AG20443 (cell line): ENCODE data around the gene POP5.
"Not testable (repeated sequence)": the region's sequence is repeated elsewhere in the genome, so short reads cannot be mapped to it uniquely, and the experiment has no call there.

Source experiments
- DNase-seq: peaks from one replicate; pipeline ENCODE4 v3.0.0; 2012; ENCODE audit warnings: low spot score, mixed read lengths

Gene POP5, protein sequence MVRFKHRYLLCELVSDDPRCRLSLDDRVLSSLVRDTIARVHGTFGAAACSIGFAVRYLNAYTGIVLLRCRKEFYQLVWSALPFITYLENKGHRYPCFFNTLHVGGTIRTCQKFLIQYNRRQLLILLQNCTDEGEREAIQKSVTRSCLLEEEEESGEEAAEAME

DNA sequence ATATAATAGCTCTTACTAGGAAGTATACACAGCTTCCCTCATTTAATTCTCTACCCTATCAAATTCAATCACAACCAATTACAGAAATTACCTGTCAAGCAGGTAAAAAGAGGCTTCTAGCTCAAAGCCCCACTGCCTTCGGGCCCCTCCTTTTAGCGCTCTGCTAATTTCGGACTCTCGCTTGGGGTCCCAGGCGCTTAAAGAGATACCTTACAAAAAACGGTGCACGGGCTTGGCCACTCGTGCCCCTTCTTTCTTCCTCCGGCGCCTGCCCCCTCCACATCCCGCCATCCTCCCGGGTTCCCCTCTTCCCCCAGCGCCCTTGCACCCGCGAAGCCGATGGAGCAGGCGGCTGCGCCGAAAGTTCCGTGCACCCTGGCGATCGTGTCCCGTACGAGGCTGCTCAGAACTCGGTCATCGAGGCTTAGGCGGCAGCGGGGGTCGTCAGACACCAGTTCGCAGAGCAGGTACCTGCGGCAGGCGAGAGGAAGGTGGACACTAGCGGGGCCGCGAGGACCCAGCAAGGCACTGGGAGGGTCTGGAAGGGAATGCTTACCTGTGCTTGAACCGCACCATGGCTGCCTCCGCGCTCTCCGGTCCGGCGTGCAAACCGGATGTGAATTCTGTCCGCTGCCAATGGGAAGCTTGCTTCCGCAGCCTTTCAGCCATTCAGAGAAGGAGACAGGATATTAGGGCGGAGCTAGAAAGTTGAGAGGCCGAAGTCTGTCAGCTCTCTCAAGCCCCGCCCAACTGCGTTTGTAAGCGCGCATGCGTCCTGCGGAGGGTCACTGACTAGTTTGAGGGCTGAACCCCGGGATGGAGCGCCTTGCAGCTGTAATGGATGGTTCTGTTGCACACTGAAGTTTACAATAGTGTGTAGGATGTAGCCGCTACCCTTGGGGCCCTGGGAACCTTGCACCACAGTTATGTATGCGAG is at the start of gene POP5:
TSS of gene POP5 (minus strand) at position 616 of the 937 bp plus-strand sequence. CDS start at position 576, 40 bp downstream.
- peak; percentile 97 for DNase-seq

DNA sequence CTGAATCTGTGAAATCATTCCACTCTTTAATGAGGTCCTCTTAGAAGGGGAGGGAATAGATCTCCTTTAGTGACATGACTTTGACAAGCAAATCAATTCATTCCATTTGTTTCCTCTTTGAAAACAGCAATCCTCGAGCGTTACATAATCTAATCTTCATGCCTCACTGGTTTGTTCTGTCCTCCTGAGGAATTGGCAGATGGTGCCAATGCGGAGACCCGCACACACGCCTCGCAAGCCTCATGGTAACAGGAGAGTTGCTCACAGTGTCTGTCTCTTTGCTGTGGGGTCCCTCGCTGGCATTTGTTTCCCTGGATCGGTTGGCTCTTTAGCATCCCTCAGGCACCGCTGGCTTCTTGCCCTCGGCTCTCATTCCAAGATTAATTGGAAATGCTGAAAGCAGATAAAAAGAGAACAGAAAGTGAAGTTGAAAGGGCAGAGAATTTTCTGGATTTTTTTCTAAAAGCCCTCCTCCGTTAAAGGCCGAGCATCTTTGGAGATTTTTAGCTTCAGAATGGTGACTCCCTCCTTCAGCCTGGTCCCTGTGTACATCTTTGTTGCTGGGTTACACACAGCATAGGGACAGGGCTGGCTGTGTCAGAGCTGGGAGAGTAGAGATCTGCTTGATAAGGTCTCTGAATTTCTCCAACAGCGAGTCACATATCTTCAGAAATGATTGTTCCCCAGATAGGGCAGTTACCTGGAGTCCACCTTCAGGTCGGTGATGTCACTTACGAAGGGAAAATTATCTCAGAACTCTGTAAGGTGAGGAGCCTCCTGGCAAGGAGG is 49.1 kb upstream of the POP5 start:
- DNase-seq: no peak

DNA sequence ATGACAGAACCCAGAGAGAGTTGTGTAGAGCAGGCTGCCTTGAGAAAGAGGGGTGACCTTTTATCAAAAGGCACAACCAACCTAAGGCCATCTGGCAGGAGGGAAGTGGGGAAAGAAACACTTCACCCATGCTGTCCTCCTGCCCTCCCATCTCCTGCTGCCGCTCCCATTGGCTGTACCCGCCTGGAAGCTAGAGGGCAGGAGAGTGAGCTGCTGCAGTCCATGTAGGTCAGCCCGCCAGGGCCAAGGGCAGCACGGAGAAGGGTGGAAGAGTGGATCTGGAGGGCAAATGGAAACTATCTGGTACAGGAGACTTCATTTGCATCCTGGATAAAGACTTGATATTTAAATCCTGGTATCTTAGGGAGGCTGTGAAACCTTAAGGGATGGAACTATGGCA is 47.7 kb upstream of the POP5 start:
- no peak for DNase-seq

DNA sequence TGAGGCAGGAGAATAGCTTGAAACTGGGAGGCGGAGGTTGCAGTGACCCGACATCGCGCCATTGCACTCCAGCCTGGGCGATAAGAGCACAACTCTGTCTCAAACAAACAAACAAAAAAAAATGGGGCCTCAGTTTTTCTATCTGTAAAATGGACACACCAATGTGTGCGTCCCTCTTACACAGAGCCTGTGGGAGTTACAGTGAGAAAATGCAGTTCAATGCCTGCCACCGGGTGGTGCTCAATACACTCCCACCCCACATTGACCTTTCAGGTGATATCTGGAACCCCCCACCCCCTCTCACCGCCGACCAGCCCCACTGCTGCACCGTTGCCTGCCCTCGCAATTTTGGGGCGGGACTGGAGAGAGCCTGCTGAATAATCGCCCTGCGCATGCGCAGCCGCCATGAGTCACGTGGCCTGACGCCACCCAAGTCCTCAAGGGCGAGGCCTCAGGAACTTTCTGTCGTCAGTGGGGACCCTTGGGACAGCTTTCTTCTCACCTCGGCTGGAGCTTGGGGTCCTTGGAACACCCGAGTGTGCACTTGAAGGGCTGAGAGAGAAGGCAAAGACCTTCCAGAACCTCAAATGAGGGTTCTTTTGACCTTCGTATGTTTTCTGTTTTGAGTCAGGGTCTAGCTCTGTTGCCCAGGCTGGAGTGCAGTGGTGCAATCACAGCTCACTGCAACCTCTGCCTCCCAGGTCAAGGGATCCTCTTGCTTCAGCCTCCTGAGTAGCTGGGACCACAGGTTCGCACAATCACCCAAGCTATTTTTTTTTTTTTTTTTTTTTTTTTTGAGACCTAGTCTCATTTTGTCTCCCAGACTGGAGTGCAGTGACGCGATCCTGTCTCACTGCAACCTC is 44.6 kb upstream of the POP5 start:
- no peak for DNase-seq

DNA sequence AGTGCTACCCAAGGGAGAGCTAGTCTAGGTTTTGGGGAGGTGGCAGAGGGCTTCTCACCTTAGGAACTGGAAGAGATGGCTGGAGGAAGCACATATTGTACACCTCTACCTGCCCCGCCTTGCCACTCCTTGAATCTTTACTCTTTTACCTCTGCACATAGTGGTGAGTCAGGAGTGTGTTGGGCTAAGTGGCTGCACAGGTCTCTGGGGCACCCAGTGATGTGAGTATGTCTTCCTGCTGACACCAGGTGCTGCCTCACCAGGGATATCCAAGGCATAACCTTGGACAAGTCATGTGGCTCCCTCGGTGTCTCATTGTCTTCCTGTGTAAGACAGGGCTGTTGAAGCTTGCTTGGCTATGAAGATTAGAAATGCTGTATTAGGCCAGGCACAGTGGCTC is 39.4 kb upstream of the POP5 start:
- no peak for DNase-seq

DNA sequence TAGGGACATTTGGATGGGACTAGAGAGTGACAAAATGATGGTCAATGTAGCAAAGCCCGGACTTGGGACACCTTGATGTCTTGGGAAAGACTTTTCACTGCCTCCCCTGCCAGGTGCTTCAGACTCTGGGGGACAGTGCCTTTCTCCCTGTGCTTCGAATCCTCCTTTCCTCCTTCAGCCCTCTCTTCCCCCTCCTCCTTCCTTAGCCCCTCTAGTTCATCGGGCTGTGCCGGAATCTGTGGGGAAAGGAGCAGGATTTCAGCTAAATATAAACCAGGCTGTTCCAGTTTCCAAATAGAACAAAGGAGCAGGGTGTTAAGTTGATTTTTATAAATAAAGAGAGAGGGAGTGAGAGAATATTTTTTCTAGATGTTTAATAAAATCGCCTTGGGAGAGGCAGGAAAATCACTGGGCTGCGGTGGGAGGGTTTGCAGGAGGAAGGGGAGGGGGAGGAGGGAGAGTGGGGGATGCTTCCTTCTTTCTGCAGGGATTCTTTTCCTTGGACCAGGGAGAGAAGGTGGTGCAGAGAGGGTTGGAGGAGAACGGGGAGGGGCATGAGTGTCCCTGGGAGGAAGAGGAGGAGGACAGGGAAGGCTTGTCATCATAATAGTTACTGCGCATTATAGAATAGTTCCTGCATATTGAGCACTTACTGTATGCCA is 37.9 kb upstream of the POP5 start:
- DNase-seq: no peak

DNA sequence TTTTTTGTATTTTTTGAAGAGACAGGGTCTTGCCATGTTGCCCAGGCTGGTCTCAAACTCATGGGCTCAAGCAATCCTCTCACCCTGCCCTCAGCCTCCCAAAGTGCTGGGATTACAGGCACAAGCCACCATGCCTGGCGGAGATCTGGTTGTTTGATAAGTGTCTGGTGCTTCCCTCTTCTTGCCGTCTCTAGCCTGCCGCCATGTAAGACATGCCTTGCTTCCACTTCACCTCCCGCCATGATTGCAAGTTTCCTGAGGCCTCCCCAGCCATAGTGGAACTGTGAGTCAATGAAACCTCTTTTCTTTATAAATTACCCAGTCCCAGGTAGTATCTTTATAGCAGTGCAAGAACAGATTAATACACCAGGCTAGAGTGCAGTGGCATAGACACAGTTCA is 36.6 kb upstream of the POP5 start:
- DNase-seq: not testable (repeated sequence)

DNA sequence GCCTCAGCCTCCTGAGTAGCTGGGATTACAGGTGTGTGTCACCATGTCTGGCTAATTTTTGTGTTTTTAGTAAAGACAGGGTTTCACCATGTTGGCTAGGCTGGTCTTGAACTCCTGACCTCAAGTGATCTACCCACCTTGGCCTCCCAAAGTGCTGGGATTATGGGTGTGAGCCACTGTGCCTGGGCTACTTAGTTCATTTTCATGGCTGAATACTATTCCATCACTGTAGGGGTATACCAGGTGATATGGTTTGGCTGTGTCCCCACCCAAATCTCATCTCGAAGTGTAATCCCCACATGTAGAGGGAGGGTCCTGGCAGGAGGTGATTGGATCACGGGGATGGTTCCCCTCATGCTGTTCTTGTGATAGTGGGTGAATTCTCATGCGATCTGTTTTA is 36.0 kb upstream of the POP5 start:
- not testable (repeated sequence) for DNase-seq

DNA sequence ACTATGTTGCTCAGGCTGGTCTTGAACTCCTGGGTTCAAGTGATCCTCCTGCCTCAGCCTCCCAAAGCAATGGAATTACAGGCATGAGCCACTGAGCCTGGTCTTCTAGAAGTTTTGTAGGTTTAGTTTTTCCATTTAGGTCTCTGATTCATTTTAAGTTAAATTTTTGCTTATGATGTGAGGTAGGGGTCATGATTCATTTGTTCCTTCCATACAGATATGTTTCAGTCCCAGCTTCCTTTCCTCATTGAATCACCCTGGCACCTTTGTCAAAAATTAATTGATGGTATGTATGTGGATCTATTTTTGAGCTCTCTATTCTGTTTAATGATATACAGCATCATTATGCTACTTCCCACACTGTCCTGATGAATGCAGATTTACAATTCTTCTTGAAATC is 33.6 kb upstream of the POP5 start:
- DNase-seq: no peak

DNA sequence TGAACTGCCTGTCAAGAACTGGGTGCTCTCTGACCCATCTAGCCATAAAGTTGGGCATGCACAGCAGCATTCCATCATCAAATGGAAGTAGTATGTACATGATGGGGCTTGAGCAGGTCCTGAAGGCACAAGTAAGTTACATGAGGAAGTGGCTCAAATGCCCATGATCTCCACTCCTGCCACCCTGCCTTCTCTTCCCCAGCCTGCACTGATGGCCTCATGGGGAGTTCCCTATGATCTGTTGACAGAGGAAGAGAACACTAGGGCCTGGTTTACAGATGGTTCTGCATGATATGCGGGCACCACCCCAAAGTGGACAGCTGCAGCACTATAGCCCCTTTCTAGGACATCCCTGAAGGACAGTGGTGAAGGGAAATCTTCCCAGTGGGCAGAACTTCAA is 30.3 kb upstream of the POP5 start:
- DNase-seq: not testable (repeated sequence)

DNA sequence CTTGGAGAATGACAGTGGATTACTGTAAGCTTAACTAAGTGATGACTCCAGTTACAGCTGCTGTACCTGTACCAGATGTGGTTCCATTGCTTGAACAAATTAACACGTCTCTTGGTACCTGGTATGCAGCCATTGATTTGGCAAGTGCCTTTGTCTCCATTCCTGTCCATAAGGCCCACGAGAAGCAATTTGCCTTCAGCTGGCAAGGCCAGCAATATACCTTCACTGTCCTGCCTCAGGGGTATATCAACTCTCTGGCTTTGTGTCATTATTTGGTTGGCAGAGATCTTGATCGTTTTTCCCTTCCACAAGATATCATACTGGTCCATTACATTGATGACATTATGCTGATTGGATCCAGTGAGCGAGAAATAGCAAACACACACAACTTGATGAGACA is 29.4 kb upstream of the POP5 start:
- DNase-seq: no peak

DNA sequence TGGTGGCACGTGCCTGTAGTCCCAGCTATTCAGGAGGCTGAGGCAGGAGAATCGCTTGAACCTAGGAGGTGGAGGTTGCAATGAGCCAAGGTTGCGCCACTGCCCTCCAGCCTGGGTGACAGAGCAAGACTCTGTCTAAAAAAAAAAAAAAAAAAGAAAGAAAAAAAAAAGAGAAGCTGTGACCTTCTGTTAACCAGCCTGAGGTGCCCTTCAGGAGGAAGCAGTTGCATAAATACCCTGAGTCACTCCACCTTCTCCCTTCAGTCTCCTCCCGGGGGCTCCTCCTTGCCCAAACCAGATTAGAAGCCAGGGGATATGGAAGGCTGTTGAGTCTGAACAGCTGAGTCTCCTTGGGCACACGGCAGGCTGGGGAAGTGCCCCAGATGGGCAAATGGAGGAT is 21.2 kb upstream of the POP5 start:
- DNase-seq: not testable (repeated sequence)

DNA sequence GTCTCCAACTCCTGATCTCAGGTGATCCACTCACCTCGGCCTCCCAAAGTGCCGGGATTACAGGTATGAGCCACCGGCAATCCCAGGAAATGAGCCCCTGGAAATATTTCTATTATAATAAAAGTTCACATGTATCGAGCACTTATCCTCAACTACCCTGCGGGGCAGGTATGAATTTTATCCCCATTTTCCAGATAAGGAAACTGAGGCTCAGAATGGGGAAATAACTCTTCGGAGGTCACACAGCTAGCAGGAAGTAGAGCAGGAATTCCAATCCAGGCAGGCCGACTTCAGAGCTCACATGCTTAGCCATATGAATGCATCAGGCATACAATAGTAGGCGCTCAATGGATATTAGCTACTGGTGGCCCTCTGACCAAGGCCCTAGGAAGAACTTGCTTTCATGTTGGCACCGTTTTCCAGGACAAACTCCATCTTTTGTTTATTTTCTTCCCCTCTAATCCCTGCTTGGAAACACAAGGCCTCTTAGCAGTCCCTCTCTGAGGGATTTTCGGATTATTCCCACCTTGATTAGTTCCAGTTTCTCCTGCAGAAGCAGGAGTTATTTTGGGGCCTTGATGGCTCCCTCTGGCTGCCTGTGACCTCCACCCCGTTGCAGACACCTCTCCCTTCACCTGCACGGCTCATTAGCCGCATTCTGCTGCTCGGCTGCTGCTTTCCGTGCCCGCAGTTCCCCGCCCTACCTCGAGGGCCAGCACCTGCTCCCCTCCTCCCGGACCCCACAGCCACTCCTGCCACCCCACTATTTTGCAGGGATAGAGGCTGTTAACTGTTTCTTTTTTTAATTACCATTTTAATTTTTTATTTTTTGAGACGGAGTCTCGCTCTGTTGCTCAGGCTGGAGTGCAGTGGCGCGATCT is 18.7 kb upstream of the POP5 start:
- no peak for DNase-seq

DNA sequence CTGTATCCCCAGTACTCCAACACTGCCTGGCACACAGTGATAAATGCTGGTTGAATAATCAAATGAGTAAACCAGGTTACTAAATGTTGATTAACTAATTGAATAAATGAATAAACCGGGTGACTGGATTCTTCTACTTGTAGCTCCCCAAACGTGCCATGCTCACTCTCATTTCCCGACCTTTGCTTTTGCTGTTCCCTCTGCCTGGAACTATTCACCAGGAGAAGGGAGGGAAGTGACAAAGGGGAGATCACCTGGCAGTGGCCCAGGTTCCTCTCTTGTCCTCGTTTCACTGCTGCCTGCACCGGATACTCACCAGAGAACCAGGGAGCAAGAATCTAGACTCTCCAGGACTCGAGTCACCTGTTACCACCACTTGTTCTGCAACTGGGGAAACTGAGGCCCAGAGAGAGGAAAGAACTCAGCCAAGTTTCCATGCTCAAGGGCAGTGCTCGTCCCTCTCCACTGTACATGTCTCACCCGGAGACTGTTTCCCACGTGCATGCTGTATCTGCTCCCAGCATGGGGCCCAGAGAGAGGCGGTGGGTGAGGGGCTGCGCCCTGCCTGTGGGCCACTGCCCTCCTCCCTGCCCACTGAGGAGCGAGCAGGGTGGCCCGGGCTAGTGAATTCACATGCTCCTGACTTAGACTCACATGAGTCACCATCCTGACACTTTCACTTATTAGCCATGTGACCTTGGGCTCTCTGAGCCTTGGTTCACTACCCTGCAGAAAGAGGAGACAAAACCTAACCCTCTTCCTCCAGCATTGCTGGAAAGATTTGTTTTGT is 17.7 kb upstream of the POP5 start:
- DNase-seq: peak; percentile 79

DNA sequence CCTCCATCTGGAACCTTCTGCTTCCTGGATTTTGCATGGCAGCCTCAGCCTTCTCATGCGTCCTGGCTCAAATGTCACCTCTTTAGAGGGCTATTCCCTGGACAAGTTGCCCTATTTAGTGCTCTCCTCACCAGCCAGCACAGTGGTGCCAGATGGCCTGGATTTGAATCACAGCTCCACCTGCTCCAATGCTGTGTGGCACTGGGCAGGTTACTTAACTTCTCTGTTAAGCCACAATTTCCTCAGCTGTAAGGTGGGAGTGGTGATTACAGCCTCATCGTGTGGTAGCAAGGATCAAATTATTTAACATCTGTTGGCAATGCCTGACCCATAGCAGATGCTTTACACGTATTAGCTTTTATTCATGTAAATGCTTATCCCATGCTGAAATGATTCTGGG is 16.7 kb upstream of the POP5 start:
- DNase-seq: no peak

DNA sequence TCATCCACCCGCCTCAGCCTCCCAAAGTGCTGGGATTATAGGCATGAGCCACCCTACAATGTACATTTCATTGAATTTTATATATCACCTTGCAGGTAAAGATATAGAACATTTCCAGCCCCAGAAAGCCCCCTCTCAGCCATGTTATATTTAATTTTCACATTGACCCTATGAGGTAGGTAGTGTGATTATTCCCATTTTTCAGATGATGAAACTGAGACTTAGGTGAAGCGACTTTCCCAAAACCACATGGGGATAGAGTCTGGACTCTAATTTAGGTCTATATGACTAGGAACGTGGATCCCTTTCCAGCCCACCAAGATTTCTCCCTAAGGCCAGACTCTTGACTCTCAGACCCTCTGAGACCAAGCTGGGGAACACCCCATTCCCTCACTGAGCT is 15.7 kb upstream of the POP5 start:
- DNase-seq: no peak

DNA sequence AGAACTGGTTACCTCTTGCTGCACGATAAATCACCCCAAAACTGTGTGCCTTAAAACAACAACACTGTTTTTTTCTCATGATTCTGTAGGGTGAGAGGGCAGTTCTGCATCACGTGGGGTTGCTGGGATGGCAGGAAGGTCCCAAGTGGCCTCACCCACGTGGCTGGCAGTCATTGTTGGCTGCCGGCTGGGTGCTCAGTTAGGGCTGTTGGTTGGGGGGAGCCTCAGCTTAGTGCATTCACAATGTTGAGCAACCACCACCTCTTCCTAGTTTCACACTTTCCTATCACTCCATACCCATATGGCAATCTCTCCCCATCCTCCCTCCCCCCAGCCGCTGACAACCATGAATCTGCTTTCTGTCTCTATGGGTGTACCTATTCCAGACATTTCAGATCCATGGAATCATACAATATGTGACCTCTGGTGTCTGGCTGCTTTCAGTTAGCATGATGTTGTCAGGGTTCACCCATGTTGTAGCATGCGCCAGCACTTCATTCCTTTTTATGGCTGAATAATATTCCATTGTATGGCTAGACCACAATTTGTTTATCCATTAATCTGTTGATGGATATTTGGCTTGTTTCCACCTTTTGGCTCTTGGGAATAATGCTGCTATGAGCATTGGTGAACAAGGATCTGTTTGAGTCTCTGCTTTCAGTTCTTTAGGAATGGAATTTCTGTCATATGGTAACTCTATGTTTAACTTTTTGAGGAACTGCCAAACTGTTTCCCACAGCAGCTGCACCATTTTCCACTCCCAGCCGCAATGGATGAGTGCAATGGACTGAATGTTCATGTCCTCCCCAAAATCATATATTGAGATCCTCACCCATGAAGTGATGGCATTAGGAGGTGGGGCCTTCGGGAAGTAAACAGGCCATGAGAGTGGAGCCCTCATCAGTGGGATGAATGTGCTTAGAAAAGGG is 11.2 kb upstream of the POP5 start:
- DNase-seq: no peak

DNA sequence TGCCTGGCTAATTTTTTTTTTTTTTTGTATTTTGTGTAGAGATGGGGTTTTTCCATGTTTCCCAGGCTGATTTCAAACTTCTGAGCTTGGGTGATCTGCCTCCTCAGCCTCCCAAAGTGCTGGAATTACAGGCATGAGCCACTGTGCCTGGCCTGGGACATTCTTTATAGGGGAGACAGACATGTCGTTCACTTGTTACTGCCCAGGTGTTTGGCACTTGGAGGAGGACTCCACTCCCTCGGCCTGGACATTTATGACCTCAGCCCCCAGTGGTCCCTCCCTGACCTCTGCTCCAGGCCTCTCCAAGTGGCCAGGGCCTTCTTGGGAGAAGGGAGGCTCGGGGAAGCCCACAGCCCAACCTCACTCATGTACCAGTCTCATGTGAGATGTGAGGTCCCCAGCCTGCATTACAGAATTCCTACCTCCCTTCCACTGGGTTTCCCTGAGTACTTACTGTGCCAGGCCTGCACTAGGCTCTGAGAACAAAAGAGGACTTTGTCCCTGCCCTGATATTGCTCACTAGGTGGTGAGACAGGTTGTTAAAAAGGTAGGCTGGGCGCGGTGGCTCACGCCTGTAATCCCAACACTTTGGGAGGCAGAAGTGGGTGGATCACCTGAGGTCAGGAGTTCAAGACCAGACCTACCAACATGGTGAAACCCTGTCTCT is 9.7 kb upstream of the POP5 start:
- DNase-seq: no peak
